Measurements from ENCODE around the gene TEDC1. TPM values are rescaled to one million over a fixed set of nuclear protein-coding genes. Genes with fewer than 3 reads are reported as not detected.

Gene TEDC1
- total RNA-seq, 1 donor, result 5.1 TPM

DNA sequence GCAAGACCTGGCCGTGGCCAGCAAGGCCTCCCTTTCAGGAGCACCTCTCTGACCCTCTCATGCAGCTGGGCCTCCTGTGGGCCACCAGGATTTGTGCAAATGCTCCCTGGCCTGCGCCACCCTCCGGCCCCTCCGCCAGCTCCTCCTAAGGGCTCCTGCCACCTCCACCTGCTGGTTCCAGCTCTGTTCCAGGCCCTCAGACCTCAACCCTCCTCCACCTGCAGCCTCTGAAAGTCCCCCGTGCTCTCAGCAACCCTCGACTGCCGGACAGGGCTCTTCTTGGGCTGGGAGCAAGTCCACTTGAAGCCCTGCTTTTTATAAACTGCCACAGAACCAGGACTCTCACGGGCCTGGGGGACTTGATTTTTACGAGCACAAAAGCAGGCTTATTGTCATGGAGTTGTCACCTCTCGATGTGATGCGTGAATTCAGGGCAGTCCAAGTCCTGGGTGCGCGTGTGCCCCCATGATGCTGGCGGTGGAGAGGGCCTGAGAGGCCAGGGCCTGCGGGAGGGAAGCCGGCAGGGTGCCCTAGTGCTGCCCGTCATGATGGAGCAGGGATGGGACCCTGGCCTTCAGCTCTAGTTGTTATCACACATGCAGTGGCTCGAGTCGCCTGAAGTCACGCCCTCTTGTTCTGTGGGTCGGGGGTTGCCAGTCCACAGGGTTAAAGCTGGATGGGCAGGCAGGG lies 9.1 kb downstream of the TEDC1 start:
- no peak overlapping the region for H3K4me2 ChIP-seq (ENCODE audit: insufficient read depth, low read length)
- DNase-seq (ENCODE audit: insufficient read length, low spot score, missing footprints), result peak; percentile 71
- no peak overlapping the region for H2AFZ ChIP-seq (ENCODE audit: low read length)
- TF ChIP-seq, protein P1, sequence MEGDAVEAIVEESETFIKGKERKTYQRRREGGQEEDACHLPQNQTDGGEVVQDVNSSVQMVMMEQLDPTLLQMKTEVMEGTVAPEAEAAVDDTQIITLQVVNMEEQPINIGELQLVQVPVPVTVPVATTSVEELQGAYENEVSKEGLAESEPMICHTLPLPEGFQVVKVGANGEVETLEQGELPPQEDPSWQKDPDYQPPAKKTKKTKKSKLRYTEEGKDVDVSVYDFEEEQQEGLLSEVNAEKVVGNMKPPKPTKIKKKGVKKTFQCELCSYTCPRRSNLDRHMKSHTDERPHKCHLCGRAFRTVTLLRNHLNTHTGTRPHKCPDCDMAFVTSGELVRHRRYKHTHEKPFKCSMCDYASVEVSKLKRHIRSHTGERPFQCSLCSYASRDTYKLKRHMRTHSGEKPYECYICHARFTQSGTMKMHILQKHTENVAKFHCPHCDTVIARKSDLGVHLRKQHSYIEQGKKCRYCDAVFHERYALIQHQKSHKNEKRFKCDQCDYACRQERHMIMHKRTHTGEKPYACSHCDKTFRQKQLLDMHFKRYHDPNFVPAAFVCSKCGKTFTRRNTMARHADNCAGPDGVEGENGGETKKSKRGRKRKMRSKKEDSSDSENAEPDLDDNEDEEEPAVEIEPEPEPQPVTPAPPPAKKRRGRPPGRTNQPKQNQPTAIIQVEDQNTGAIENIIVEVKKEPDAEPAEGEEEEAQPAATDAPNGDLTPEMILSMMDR (IDR thresholded peaks at IDR 0.05; ENCODE audit: extremely low read depth, low read depth, low read length), result no peak
- no peaks in the 10 kb centered on the region for H3K36me3 ChIP-seq (ENCODE audit: insufficient read depth, low read length)
- no peaks in the 10 kb centered on the region for H3K9me3 ChIP-seq (ENCODE audit: low read depth, low read length)
- H3K79me2 ChIP-seq (ENCODE audit: insufficient read depth, low read length), result no peaks in the 10 kb centered on the region
- no peak overlapping the region for H3K4me3 ChIP-seq (ENCODE audit: insufficient read depth, low read length)
- H4K20me1 ChIP-seq (ENCODE audit: insufficient read depth, low read length), result no peaks in the 10 kb centered on the region
- no peaks in the 10 kb centered on the region for H3K4me1 ChIP-seq (ENCODE audit: insufficient read depth, low read length)
- no peaks in the 10 kb centered on the region for H3K27me3 ChIP-seq (ENCODE audit: insufficient read depth, low read length)
- no peak overlapping the region for H3K27ac ChIP-seq (ENCODE audit: low read depth, low read length)

DNA sequence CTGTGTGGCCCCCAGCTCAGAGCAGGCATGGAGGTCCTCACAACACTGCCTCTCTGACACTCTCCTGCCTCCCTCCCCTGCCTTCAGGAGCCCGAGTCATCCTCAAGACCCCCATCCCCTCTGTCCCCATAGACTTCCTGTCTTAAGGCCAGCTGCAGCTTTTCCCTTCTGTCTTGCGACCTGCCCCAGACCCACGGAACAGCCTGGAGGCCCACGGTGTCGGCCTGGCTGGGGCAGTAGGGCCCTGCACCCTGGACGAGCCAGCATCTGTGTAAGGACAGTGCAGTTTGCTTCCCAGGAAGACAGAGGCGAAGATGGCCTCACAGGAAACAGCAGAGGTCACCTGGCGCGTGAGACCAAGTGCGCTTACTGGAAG lies 9.7 kb downstream of the TEDC1 start:
- H3K4me3 ChIP-seq (ENCODE audit: insufficient read depth, low read length), result no peak overlapping the region
- peak; percentile 62 for DNase-seq (ENCODE audit: insufficient read length, low spot score, missing footprints)
- TF ChIP-seq, protein P1 (IDR thresholded peaks at IDR 0.05; ENCODE audit: extremely low read depth, low read depth, low read length), result no peak
- no peaks in the 10 kb centered on the region for H3K9me3 ChIP-seq (ENCODE audit: low read depth, low read length)
- H3K27me3 ChIP-seq (ENCODE audit: insufficient read depth, low read length), result no peaks in the 10 kb centered on the region
- H3K79me2 ChIP-seq (ENCODE audit: insufficient read depth, low read length), result no peaks in the 10 kb centered on the region
- no peak overlapping the region for H3K4me2 ChIP-seq (ENCODE audit: insufficient read depth, low read length)
- H2AFZ ChIP-seq (ENCODE audit: low read length), result no peak overlapping the region
- no peaks in the 10 kb centered on the region for H4K20me1 ChIP-seq (ENCODE audit: insufficient read depth, low read length)
- H3K36me3 ChIP-seq (ENCODE audit: insufficient read depth, low read length), result no peaks in the 10 kb centered on the region
- no peak overlapping the region for H3K27ac ChIP-seq (ENCODE audit: low read depth, low read length)
- H3K4me1 ChIP-seq (ENCODE audit: insufficient read depth, low read length), result no peaks in the 10 kb centered on the region

DNA sequence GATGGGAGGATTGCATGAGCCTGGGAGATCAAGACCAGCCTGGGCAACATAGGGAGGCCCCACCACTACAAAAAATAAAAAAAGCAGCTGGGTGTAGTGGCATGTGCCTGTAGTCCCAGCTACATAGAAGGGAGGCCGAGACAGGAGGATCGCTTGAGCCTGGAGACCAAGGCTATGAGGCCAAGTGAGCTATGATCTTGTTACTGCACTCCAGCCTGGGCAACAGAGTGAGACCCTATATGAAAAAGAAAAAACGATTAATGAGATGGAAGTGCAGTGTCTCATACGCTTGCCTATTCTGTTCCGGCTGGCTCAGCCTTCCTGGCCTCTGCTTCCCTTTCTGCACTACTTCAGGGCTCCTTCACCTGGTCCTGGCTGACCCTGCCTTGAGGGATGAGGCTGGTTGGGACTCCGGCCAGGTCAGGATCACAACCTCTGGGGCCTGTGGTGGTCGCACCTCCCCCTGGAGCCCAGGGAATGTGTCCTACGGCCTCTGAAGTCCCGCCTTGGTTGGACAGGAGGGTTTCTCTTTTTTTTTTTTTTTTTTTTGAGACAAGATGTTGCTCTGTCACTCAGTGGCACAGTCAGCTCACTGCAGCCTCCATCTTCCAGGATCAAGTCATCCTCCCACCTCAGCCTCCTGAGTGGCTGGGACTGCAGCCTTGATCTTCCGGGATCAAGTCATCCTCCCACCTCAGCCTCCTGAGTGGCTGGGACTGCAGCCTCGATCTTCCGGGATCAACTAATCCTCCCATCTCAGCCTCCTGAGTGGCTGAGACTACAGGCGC lies 10.7 kb downstream of the TEDC1 start:
- TF ChIP-seq, protein P1 (IDR thresholded peaks at IDR 0.05; ENCODE audit: extremely low read depth, low read depth, low read length), result no peak
- no peaks in the 10 kb centered on the region for H3K36me3 ChIP-seq (ENCODE audit: insufficient read depth, low read length)
- no peak overlapping the region for H3K4me3 ChIP-seq (ENCODE audit: insufficient read depth, low read length)
- no peaks in the 10 kb centered on the region for H3K27me3 ChIP-seq (ENCODE audit: insufficient read depth, low read length)
- no peak overlapping the region for H2AFZ ChIP-seq (ENCODE audit: low read length)
- peak; percentile 39 for DNase-seq (ENCODE audit: insufficient read length, low spot score, missing footprints)
- no peaks in the 10 kb centered on the region for H3K9me3 ChIP-seq (ENCODE audit: low read depth, low read length)
- H4K20me1 ChIP-seq (ENCODE audit: insufficient read depth, low read length), result no peaks in the 10 kb centered on the region
- no peaks in the 10 kb centered on the region for H3K79me2 ChIP-seq (ENCODE audit: insufficient read depth, low read length)
- no peak overlapping the region for H3K27ac ChIP-seq (ENCODE audit: low read depth, low read length)
- no peaks in the 10 kb centered on the region for H3K4me1 ChIP-seq (ENCODE audit: insufficient read depth, low read length)
- no peak overlapping the region for H3K4me2 ChIP-seq (ENCODE audit: insufficient read depth, low read length)

All from osteoblast (primary cell).